ENCODE results near the gene CYREN. TPM values are rescaled to one million over a fixed set of nuclear protein-coding genes. Genes with fewer than 3 reads are reported as not detected.

Gene CYREN
- total and polyA plus RNA-seq, 9 of the 15 experiments (the other 6 are each of a cell fraction or from before 2014, with no cell fraction given) = 13.9 to 108 (median 88.8) TPM

GRCh38 chr7:135211179-135211945, 40.9 kb upstream of the CYREN start, which contains the start of gene WDR91 (continued):
- TF ChIP-seq HBP1 (CRISPR knock-in tag; IDR thresholded peaks at IDR 0.05) (0 out of 2 replicates have a peak, but pooled peaks have one; percentile 38), NBN (IDR thresholded peaks at IDR 0.05; ENCODE audit: low read depth) (0 out of 2 replicates have a peak, but pooled peaks have one; percentile 26), RCOR1 (IDR thresholded peaks at IDR 0.05; ENCODE audit: borderline replicate concordance in 1 of 2, low read depth in 2 of 2, low read length in 2 of 2) (peak in 1 of 2 experiments; percentile 13; a peak in 1 of 4 replicates), SIRT6 (IDR thresholded peaks at IDR 0.05; ENCODE audit: low read depth, low read length) (no peak), SAP30 (IDR thresholded peaks at IDR 0.05; ENCODE audit: borderline replicate concordance, insufficient read depth, low read depth, low read length, poor library complexity, severe bottlenecking) (peak; percentile 69), E2F3 (CRISPR knock-in tag; IDR thresholded peaks at IDR 0.05) (peak; percentile 75; the same call in 1 of the 2 replicates), MNT (conservative IDR thresholded peaks at IDR 0.05) (peak; percentile 37 to 65; a peak in 1 of 4 replicates), FOXM1 (IDR thresholded peaks at IDR 0.05; ENCODE audit: low read depth) (no peak), FOXM1 (CRISPR knock-in tag; IDR thresholded peaks at IDR 0.05; ENCODE audit: low read depth) (peak; percentile 94), ZNF766 (CRISPR knock-in tag; conservative IDR thresholded peaks at IDR 0.05) (no peak; the same call in 1 of the 2 replicates), ELF2 (CRISPR knock-in tag; IDR thresholded peaks at IDR 0.05) (no peak), CREB1 (IDR thresholded peaks at IDR 0.05) (peak; percentile 85), CREB1 (CRISPR knock-in tag; IDR thresholded peaks at IDR 0.05) (no peak; the same call in none of the 2 replicates), AFF4 (CRISPR knock-in tag; IDR thresholded peaks at IDR 0.05) (peak; percentile 53; the same call in 1 of the 2 replicates), CREM (IDR thresholded peaks at IDR 0.05; ENCODE audit: low read depth) (peak; percentile 88), THAP7 (CRISPR knock-in tag; IDR thresholded peaks at IDR 0.05) (no peak), MBD2 (IDR thresholded peaks at IDR 0.05; ENCODE audit: borderline replicate concordance, low read depth) (peak; percentile 15; the same call in 1 of the 2 replicates)
